NOMO-1 treated with DMSO at 0.1 percent for 48 hours (cell line): ENCODE data around the gene KRT2.
A peak's percentile ranks its signal among the peaks of the same experiment; 100 is the strongest.

Experiments used
- DNase-seq: peaks from one replicate; lab custom pipeline; 2025; ENCODE audit not compliant: unreplicated experiment; lab: John Stamatoyannopoulos, UW

Gene KRT2

DNA sequence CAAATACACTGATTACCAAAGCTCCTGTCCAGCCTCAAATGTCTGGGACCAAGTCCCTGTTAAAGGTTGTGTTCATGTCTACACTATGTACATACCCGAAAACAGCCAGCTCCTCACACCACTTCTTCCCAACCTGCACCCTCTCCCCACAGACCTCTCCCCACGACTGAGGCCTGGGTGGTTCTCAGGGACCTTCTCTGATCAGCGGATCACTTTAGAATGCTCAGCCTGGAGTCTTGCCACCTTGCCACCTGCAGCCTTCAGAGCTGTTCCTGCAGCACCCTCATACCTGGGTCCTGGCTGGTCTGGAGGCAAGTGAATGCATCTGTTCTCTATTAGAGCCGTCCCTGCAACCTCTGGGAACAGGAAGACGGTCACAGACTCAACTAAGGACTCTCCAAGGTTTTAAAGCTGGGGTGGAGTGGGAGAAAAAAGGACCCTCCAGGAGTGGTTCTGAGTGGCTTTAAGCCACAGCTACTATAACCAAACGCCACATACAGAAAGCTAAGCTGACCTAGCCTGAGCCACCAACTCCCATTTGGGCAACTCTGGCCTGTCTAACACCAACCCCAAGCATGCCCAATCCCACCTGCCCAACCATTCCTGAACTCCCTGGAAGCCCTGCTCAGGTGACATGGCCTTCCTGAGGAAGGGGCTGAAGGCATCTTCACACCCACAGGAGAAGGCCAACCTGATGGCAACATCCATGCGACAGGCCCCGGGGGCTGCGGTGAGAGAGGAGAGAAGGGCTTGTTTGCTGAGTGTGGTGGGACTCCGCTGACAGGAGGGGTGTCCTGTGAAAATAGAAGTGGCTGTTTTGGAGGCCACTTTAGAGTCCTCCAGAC lies 8.6 kb downstream of the KRT2 start:
- no peak for DNase-seq

GRCh38 chr12:52641468-52641867 lies 10.5 kb downstream of the KRT2 start:
- DNase-seq, result no peak

GRCh38 chr12:52637299-52637698 lies 14.7 kb downstream of the KRT2 start:
- no peak for DNase-seq

DNA sequence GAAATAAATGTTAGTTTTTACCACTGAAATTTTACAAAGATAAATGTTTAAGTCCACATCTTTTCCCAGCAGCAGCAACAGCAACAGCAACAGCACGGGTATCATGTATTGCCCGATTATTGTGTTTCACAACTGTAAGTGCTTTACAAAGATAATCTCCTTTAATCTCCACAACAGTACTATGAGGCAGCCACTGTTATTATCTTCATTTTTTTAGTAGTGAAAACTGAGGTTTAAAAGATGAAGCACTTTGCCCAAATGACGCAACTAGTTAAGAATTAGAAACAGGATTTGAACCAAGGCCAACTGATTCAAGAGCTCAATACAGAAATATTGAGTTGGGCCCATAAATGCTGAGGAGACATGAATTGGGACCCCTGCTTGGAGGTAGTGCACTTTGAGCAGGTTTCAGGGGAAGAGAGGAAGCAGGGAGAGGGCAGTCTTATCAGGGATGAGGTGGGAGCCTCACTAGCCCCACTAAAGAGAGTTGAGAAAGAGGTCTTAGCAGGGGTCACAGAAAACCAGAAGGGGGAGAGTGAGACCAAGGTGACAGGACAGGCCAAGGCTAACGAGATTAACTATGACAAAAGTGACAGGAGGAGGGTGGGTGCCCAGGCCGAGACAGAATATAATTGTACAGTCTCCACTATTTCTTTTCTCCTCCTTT lies 15.3 kb downstream of the KRT2 start:
- DNase-seq, result no peak

- DNase-seq, result no peak
These were observed 15.8 kb downstream of the KRT2 start for GRCh38 chr12:52636189-52636588.

DNA sequence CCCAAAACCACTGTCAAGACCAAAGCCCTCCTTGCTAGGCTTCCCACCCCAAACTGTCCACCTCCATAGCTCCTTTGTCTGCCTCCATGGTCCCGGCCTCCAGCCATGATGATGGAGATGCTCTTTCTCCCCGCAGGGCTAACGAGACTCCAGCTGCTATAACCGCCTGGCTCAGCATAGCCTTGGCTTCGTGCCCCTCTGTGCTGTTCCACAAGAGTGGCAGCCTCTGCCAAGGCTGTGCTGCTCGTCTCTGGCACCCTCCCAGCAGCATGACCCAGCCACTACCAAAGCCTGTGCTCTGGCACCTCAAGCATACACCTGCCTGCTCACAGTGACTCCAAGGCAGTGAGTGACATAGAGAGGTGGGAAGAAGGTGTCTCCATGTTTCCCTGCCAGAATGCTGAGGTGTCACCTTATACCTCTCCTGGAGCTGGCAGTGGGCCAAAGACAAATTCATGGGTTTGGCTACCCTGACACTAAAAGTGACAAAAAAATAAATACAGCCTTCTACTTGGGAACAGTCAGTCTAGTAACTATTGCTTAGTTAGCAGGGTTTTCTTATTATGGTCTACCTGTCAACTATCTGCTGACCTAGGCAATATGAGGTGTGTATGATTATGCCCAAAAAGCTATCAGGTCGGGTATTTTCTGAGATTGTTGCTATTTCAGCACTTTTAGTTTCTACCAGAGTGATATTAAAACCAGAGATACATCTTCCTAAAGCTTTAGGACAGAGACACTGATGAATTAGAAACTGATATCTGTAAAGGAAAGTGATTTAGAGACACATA lies 17.6 kb downstream of the KRT2 start:
- DNase-seq, result no peak

GRCh38 chr12:52633383-52633782 lies 18.6 kb downstream of the KRT2 start:
- DNase-seq, result peak; percentile 35

- DNase-seq, result no peak
These were observed 19.4 kb downstream of the KRT2 start for GRCh38 chr12:52632656-52633055.

- no peak for DNase-seq
These were observed 20.1 kb downstream of the KRT2 start for GRCh38 chr12:52631676-52632459.

- DNase-seq, result no peak
These were observed 20.7 kb downstream of the KRT2 start for GRCh38 chr12:52631264-52631663.

DNA sequence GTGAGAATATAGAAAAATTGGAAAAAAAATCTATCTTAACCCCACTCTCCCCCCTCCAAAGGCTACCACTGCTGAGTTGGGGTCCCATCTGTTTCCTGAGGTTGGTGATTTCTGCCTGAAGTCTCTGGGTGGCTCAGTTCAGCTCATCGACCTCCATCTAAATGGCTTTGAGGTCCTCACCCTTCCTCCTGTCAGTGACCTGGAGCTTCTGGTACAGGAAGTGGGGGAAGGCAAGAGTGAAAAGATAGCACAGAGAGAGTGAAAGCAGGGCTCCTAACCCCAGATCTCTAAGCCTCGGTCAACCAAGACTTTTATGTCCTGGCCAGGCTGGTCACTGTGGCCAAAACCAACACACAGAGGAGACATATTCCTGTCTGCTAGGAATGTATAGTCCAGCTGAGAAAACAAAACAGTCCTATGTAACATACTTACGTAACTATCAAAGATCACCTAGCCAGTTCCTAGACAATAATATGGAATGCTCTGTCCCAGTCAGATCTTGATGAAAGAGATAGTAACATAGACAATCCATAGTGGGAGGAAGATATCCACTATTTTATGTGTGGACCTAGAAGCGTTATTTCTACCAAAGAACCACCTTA lies 21.3 kb downstream of the KRT2 start:
- no peak for DNase-seq

DNA sequence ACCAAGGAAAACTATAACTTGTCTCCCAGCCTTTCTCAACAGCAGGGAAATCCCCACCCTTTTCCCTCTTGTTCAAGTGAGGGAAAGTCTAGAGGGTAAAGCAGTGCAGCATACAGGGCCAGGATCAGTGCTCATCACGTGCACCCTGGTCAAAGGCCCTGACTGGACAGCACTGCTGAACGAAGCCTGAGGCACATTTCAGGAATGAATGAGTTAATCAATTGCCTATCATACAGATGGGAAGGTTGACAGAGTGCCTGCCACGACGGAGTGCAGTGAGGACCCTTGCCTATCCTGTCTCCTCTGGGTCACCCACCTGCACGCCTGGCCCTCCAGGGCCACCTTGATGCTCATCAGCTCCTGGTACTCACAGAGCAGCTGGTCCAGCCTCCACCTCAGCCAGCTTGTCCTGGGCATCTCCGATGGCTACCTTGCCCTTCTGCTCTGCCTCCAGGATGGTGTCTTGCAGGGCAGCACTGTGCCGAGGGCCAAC lies 22.0 kb downstream of the KRT2 start:
- DNase-seq, result no peak

DNA sequence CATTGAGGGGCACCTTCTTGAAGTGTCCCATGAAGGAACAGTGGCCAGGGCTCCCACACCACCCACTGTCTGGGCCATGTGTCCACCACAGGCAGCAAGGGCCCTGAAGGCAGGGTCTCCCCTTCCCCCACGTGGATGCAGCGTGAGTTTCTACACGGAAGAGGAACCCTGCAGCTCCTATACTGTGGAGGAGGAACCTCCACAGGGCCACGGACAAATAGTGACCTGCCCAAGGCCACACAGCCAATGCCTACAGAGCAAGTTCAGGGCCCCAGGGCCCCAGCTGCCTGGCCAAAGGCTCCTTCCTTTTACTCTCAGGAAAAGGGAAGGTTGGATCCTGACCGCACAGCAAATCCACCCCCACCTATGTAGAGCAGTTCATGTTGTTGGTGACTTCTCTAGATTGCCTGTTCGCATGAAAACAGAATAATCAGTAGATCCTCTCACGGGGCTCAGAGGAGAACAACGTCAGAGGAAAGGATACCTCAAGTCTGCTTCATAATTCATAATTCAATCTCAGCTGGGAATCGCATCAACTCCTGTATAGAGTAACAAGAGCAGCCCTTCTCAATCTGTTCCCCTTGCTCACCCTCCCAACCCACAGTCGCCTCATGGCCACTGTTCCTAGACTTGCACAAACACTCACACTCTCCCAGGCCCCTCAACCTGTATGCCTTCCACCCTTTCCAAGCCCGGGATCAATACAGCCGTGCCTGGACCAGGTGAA lies 22.6 kb downstream of the KRT2 start:
- no peak for DNase-seq

DNA sequence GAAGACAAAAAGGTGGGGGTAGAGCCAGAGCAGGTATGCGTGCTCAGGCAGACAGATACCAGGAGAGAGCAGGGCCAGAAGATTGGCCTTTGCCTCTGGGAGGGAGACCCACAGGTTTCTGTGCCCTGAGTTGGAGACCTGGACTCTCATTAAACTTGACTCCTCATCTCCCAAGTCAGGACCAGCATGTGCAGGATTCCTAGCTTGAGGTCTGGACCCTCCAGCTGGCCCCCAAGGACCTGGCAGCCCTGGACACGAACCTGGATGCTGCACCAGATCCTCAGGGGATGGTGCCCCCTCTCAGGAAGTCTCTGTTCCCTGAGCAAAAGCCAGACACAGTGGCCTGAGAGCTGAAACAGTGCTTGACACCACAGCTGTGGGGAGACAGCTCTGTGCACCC lies 23.2 kb downstream of the KRT2 start:
- no peak for DNase-seq

DNA sequence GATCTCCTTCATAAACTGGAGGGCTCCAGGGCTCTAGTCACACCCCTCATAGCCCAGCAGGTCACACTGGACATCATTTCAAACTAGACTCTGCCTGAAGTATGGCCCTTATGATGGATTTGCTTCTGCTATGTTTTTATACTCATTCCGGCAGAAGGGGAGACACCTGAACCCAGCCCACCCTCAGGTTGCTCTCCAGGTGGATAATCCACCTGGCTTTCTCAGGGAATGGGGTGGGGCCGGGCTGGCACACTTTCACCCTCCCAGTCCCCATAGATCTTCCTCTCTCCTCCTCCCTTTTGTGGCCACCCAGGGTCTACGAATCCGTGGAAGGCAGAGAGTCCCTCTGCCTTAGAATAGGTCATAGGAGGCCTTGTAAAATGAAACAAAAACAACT lies 23.9 kb downstream of the KRT2 start:
- DNase-seq, result no peak

DNA sequence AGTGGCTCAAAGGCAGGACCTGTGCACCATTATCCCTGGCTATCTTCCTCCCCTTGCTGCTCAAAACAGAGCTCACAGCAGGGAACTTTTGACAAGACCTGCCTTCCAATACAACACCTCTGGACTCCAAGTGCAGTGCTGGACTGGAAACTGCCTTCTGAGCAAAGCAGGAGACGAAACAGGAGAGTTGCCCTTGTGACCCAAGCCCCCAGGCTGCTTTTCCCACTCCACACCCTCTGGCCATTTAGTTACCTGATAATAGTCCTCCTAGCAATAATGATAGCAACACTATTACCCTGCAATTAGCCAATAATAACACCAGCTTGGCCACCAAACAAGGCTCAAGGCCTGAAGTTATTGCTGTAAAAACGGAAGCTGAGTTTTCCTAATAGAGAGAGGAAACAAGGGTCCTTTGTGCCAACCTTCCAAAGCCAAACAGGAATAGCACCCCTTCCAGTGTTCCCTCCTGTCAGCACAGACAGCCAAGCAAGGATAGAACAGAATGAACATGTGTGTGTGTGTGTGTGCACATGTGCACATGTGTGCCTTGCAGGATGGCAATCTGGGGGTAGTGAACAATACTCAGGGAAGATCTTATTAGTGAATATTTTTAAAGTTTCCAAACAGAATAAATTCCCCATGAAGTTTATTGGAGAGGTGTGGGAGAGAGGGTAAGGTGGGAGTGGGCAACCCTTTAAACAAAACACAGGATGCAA lies 24.5 kb downstream of the KRT2 start:
- DNase-seq, result no peak

- DNase-seq, result no peak
These were observed 29.7 kb downstream of the KRT2 start for GRCh38 chr12:52622349-52622748.

DNA sequence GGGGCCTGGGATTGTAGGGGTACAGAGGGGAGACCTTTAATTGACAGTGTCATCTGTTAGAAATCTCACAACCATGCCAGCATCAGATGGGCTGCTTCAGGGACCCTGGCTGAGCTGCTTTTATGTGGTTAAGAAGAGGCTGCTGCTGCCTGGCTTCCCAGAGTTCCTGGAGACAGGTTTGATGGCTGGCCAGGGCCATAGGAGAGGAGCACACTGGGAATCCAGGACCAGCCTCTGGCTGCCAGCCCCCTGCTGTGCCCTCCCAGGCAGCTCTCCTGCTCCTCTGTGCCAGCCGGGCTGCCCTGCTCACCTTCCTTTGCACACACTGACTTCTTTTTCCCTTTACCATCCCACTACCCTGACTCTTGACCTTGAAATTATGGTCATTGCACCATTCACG lies 33.1 kb downstream of the KRT2 start:
- DNase-seq, result no peak

GRCh38 chr12:52618216-52618615 lies 33.8 kb downstream of the KRT2 start, which contains the start of gene KRT73:
TSS of gene KRT73 (minus strand) at chr12:52618559. CDS start at chr12:52618524, 35 bp downstream.
- DNase-seq, result no peak
